HG03521 (cell line): ENCODE data around the gene MERTK.
"Not testable (repeated sequence)": the region's sequence is repeated elsewhere in the genome, so short reads cannot be mapped to it uniquely, and the experiment has no call there.

Experiments
- ATAC-seq: cut with Tn5 transposase; IDR thresholded peaks from one replicate; pipeline ENCODE4 v1.9.1; 2021; ENCODE audit warnings: mild to moderate bottlenecking, moderate library complexity; ENCODE audit not compliant: unreplicated experiment

The MERTK gene

DNA sequence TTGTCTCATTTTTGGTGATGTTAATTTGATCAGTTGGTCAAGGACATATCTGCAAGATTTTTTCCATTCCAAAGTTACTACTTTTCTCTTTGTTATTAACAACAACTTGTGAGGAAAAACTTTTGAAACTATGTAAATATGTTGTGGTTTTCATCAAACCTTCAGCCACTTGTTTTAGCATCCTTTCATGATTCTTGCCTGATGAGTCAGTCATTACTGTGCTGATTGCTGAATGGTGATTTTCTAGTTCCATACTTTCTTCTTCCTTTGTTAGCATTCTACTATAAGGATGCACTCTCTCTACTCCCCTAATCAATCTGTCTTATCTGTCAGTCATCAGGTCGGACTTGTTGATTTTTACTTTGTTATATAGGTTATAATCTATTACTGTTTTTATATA lies 167.6 kb downstream of the MERTK start:
- no peak for ATAC-seq

DNA sequence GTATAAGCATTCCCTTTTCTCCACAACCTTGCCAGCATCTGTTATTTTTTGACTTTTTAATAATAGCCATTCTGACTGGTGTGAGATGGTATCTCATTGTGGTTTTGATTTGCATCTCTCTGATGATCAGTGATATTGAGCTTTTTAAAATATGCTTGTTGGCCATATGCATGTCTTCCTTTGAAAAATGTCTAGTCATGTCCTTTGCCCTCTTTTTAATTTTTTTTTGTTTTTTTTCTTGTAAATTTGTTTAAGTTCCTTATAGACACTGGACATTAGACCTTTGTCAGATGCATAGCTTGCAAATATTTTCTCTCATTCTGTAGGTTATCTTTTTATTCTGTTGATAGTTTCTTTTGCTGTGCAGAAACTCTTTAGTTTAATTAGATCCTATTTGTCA lies 171.4 kb downstream of the MERTK start:
- ATAC-seq, result not testable (repeated sequence)

DNA sequence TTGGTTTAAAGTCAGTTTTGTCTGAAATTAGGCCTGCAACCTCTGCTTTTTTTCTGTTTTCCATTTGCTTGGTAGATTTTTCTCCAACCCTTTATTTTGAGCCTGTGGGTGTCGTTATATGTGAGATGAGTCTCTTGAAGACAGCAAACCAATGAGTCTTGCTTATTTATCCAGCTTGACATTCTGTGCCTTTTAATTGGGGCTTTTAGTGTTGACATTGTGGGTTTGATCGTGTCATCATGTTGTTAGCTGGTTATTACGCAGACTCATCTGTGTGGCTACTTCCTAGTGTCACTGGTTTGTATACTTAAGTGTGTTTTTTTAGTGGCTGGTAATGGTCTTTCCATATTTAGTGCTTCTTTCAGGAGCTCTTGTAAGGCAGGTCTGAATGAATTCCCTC lies 175.5 kb downstream of the MERTK start:
- no peak for ATAC-seq

DNA sequence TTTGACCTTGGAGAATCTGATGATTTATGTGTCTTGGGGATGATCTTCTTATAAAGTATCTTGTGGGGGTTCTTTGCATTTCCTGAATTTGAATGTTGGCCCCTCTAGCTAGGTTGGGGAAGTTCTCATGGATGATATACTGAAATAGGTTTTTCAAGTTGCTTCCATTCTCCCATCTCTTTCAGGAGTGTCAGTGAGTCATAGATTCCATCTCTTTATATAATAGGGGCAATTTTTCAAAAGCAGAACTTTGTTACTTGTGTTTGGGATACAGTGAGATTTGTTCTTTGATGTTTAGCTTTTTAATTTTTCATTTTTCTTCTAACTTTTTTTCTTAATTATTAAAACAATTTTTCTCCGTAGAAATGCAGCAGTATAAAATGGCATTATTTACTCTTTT lies 176.1 kb downstream of the MERTK start:
- no peak for ATAC-seq

DNA sequence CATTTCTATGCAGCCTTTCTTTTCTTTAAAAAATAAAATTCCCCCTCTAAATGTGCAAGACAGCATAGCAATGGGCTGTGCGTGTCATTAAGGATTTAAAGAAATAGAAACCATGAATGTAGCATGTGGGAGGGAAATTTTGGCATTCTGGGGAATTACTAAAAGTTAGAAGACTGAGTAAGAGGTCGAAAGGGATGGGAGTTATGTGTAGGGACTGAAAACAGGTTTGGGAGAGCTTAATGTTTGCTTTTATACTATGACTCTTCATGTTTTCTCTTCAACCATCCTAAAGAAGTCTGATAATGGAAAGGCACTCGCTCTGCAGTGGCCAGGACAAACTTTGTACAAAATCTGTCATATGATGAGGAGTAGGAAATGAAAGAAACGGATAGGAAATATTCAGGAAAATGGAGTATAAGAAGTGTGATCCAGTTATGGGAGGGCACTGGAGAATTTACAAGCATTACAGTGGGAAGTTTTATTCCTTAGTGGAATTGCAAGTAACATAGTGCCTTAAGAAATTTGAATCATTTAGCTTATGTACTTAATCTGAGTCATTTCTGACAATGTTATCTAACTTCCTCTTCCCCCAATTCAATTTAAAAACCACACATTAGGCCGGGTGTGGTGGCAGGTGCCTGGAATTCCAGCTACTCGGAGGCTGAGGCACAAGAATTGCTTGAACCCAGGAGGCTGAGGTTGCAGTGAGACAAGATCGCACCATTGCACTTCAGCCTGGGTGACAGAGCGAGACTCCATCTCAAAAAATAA lies 177.3 kb downstream of the MERTK start:
- ATAC-seq, result no peak

DNA sequence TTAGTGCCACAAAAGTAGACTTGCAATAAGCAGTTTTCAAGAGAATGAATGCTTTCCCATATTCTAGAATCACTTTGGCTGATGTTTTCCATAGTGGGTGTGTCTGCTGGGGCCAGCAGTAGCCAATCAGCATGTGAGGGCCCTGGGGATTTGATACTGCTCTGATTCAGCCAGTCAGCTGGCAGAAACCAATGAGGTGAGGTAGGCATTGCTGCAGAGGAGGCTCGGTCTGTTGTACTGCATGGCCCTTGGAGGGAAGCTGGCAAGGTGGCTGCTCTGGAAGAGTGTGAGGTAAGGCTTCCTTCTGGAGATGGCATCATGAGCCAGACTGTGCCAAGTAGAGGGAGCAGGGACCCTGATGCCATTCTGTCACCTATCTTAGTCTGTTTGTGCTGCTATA lies 179.4 kb downstream of the MERTK start:
- no peak for ATAC-seq
